ENCODE measurements around the gene HHAT. TPM values are rescaled to one million over a fixed set of nuclear protein-coding genes. Genes with fewer than 3 reads are reported as not detected.

HHAT gene
- total and polyA plus RNA-seq, 2 of the 4 experiments (the other 2 are of a cell fraction) = 1.7 to 2.5 TPM

DNA sequence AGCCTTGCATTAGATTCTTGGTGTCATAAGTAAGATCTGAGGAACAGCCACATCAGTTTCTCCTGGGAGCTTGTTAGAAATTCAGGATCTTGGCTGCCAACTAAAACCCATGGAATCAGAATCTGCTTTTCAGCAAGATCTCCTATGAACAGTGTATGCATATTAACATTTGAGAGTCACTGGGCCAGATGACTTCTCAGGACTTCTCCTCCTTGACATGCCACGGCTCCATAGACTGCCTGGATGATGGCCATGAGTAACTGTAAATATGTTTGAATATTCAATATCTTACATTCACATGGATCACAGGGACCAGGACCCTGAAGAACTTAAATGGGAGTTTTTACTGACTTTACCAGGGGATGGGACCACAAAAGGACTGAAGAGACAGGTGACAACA is 148.0 kb downstream of the HHAT start:
- no peaks in the 10 kb centered on the region for H3K36me3 ChIP-seq (ENCODE audit: control insufficient read depth, insufficient read depth, low read length)
- H3K27me3 ChIP-seq (ENCODE audit: control insufficient read depth, insufficient read depth, low read length) = peaks cover 1% of the 10 kb centered on the region; the same call in 1 of the 2 replicates
- WGBS, 2 experiments (ENCODE audit: extremely low coverage in 2 of 2, insufficient read length in 1 of 2) = no CpG with 5 or more reads among the region's 1 CpG
- H2AFZ ChIP-seq (replicated peaks; ENCODE audit: low read length, poor library complexity) = no peak overlapping the region
- H3K18ac ChIP-seq (ENCODE audit: low read depth, low read length) = no peak overlapping the region
- H3K23ac ChIP-seq (ENCODE audit: low read depth, low read length) = no peak overlapping the region
- no peak overlapping the region for H2BK20ac ChIP-seq (ENCODE audit: low read depth, low read length)
- no peak overlapping the region for H3K4ac ChIP-seq (ENCODE audit: low read depth, low read length)
- H3K56ac ChIP-seq (ENCODE audit: extremely low read depth, insufficient read depth, low read length) = no peak overlapping the region
- ATAC-seq (ENCODE audit: low read depth) = no peak
- DNase-seq = no peak
- H3K14ac ChIP-seq (replicated peaks; ENCODE audit: low read depth, low read length) = no peak overlapping the region
- TF ChIP-seq SMC3 (IDR thresholded peaks at IDR 0.05; ENCODE audit: low read depth, low read length) = no peak
- no peak for TF ChIP-seq RAD21 (IDR thresholded peaks at IDR 0.05; ENCODE audit: low read length)
- TF ChIP-seq RCOR1 (IDR thresholded peaks at IDR 0.05; ENCODE audit: insufficient replicate concordance, low read length) = no peak
- TF ChIP-seq CEBPB (IDR thresholded peaks at IDR 0.05; ENCODE audit: low read depth, low read length) = no peak
- no peak for TF ChIP-seq RFX5 (IDR thresholded peaks at IDR 0.05; ENCODE audit: low read depth, low read length)
- TF ChIP-seq MAZ (IDR thresholded peaks at IDR 0.05; ENCODE audit: borderline replicate concordance, low read depth, low read length) = no peak
- no peak for TF ChIP-seq FOS (IDR thresholded peaks at IDR 0.05; ENCODE audit: low read depth, low read length)
- TF ChIP-seq, protein P1, sequence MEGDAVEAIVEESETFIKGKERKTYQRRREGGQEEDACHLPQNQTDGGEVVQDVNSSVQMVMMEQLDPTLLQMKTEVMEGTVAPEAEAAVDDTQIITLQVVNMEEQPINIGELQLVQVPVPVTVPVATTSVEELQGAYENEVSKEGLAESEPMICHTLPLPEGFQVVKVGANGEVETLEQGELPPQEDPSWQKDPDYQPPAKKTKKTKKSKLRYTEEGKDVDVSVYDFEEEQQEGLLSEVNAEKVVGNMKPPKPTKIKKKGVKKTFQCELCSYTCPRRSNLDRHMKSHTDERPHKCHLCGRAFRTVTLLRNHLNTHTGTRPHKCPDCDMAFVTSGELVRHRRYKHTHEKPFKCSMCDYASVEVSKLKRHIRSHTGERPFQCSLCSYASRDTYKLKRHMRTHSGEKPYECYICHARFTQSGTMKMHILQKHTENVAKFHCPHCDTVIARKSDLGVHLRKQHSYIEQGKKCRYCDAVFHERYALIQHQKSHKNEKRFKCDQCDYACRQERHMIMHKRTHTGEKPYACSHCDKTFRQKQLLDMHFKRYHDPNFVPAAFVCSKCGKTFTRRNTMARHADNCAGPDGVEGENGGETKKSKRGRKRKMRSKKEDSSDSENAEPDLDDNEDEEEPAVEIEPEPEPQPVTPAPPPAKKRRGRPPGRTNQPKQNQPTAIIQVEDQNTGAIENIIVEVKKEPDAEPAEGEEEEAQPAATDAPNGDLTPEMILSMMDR (conservative IDR thresholded peaks at IDR 0.05; ENCODE audit: low read depth, low read length) = no peak
- H4K8ac ChIP-seq (ENCODE audit: low read depth in 2 of 2, low read length in 2 of 2) = no peak overlapping the region
- intact Hi-C loops (cut with micrococcal nuclease) (no loop called here), in situ Hi-C loops (cut with MboI; ENCODE audit: low sequenced_read_pairs) (no loop called here), dilution Hi-C loops (cut with HindIII; ENCODE audit: low sequenced_read_pairs, unreplicated experiment) (no loop called here)
- H3K4me3 ChIP-seq (ENCODE audit: insufficient read depth, low read depth, low read length) = no peak overlapping the region
- H3K9ac ChIP-seq (ENCODE audit: low read depth, low read length) = no peak overlapping the region
- H2AK9ac ChIP-seq (replicated peaks; ENCODE audit: low read depth, low read length, poor library complexity) = no peak overlapping the region
- no peak overlapping the region for H3K27ac ChIP-seq (ENCODE audit: insufficient read depth, low read length)
- no peak overlapping the region for H2BK5ac ChIP-seq (ENCODE audit: low read depth, low read length, poor library complexity, severe bottlenecking)
- ChIA-PET POLR2A (ENCODE audit: unreplicated experiment) (no interaction called here), CTCF (no interaction called here)
- no peak overlapping the region for H3K4me2 ChIP-seq (ENCODE audit: low read depth, low read length)
- H4K5ac ChIP-seq (ENCODE audit: low read depth, low read length) = no peak overlapping the region
- no peak overlapping the region for H2BK120ac ChIP-seq (ENCODE audit: low read depth, low read length)
- no peaks in the 10 kb centered on the region for H4K20me1 ChIP-seq (ENCODE audit: insufficient read depth, low read length)
- no peaks in the 10 kb centered on the region for H3K4me1 ChIP-seq (ENCODE audit: control insufficient read depth, insufficient read depth, low read length)
- no peak overlapping the region for H2BK15ac ChIP-seq (ENCODE audit: low read depth, low read length)
- H2AK5ac ChIP-seq (ENCODE audit: low read depth, low read length) = no peak overlapping the region
- BruUV-seq (replicated peaks) = no TSS peak
- H3K9me1 ChIP-seq (ENCODE audit: insufficient read depth, low read length) = no peaks in the 10 kb centered on the region; the same call in 1 of the 2 replicates
- no peaks in the 10 kb centered on the region for H3K79me1 ChIP-seq (ENCODE audit: low read depth in 1 of 2, low read length in 2 of 2)
- H3K9me3 ChIP-seq (ENCODE audit: control insufficient read depth, insufficient read depth, low read length) = no peaks in the 10 kb centered on the region
- no peak overlapping the region for H4K91ac ChIP-seq (ENCODE audit: insufficient read depth, low read depth, low read length)
